Bronchus fibroblast of lung (primary cell): ENCODE measurements around the gene ARRDC5. TPM values are rescaled to one million over a fixed set of nuclear protein-coding genes. Genes with fewer than 3 reads are reported as not detected.

ENCODE experiments used
- total RNA-seq: library from RNA; depleted of rRNA; stranded (reverse); fragments of >200 nt; gene quantifications from 2 replicates; pipeline ENCODE4 v1.2.3, GENCODE V29; 2015

Gene ARRDC5
- not detected in 2 replicates for total RNA-seq

DNA sequence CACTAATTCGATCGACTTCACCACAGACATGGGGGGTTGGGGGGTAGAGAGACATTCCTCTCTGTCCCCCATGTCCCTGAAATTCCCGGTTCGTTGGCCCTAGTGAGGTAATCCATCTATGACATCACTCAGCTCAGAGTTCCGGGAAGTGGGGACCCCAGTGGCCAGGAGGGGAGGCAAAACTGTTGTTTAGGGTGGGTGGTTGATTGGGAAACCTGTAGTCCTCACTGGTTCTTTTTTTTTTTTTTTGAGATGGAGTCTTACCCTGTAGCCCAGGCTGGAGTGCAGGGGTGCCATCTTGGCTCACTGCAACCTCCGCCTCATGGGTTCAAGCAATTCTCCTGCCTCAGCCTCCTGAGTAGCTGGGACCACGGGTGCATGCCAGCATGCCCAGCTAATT, at the start of gene ARRDC5:
ARRDC5 (minus strand) TSS at position 101 of the 400 bp plus-strand sequence; CDS start at position 30, 71 bp downstream.

GRCh38 chr19:4909156-4909896, 6.6 kb upstream of the ARRDC5 start, which contains the start of gene UHRF1:
Gene UHRF1 (plus strand): TSS chr19:4909501. CDS start chr19:4910886, 1,385 bp downstream.

GRCh38 chr19:4867534-4868285, 35.0 kb downstream of the ARRDC5 start, which contains the start of gene PLIN3:
Gene PLIN3 (minus strand): TSS chr19:4867667. CDS start chr19:4861394, 6,273 bp downstream.

Other genes starting within 250 kb of the ARRDC5 start
- 148 and 163 TPM in 2 replicates for gene MYDGF, start 232.6 kb downstream of the ARRDC5 start, total RNA-seq
- gene DPP9, start 179.1 kb downstream of the ARRDC5 start, total RNA-seq = 70.6 and 71.8 TPM in 2 replicates
- gene FEM1A, start 111.2 kb downstream of the ARRDC5 start, total RNA-seq = 10.0 and 10.9 TPM in 2 replicates
- gene TICAM1, start 71.2 kb downstream of the ARRDC5 start, total RNA-seq = 2.7 and 3.0 TPM in 2 replicates
- gene PLIN3, start 35.2 kb downstream of the ARRDC5 start, total RNA-seq = 178 and 217 TPM in 2 replicates
- 98.0 and 99.6 TPM in 2 replicates for gene UHRF1, start 6.6 kb upstream of the ARRDC5 start, total RNA-seq
- 9.2 and 9.6 TPM in 2 replicates for gene KDM4B, start 66.2 kb upstream of the ARRDC5 start, total RNA-seq